ENCODE measurements around the gene POTEE.
"Not testable (repeated sequence)": the region's sequence is repeated elsewhere in the genome, so short reads cannot be mapped to it uniquely, and the experiment has no call there.

Gene POTEE

DNA sequence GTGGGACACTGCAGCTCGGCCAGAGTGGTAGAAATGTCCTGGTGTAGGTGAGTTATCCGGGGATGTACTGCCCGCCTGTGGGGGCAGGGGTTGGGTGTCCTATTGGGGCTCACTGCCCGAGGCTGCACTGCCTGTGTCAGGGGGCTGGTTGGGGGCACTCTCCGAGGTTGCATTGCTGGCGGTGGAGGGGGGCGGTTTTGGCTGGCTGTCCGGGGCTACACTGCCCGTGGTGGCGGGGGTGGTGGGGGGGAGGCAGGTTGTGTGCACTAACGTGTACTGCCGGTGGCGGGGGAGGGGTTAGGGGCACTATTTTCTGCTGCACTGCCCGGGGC, 403 bp downstream of the POTEE start:
- H3K27me3 ChIP-seq (ENCODE audit: control insufficient read depth in 5 of 5, insufficient read depth in 4 of 5, low read length in 5 of 5); H3K4me1 ChIP-seq (ENCODE audit: control insufficient read depth in 5 of 5, insufficient read depth in 5 of 5, low read length in 5 of 5); H3K9me3 ChIP-seq (ENCODE audit: control insufficient read depth in 5 of 5, low read length in 5 of 5); H3K9ac ChIP-seq (ENCODE audit: low read length in 5 of 5); H3K27ac ChIP-seq (ENCODE audit: low read depth, low read length); H3K36me3 ChIP-seq (ENCODE audit: control insufficient read depth in 5 of 5, insufficient read depth in 5 of 5, low read length in 5 of 5); H3K4me3 ChIP-seq (ENCODE audit: low read depth in 1 of 5, low read length in 5 of 5): not testable (repeated sequence)

DNA sequence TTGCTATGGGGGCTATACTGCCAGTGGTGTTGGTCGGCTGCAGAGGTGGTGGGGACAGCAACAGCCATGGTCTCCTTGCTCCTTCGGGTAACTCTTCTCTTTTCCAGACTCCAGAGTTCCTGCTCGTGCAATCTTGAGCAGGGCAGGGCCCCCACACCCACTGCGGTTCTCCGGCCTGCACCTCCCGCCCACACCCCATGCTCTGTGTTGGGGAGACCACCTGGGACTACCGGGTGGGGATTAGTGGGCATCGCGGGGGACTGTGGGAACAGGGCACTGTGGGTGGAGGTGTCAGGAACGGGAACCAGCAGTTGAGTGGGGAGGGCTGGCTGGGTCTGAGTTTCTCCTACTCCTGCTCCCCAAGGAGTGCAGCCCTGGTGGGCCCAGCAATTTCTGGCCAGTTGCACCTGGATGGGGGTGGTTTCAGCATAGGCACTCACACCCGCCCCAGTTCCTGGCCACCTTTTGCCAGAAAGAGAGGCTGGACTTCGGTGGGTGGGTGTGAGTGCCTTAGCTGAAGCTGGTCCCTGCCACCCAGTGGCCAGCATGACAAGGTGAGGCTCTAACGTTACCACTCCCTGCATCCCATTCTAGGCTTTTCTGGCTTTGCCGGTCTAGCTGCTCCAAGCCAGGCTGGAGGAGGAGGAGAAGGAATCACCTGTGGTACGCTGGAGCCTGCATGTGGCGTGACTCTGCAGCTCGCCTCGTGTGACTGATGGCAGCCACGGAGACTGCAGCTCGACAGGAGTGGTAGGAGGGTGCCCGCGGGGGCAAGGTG, 1.3 kb downstream of the POTEE start:
- H3K27ac ChIP-seq (ENCODE audit: low read depth, low read length); H3K36me3 ChIP-seq (ENCODE audit: control insufficient read depth in 5 of 5, insufficient read depth in 5 of 5, low read length in 5 of 5); H3K27me3 ChIP-seq (ENCODE audit: control insufficient read depth in 5 of 5, insufficient read depth in 4 of 5, low read length in 5 of 5); H3K9ac ChIP-seq (ENCODE audit: low read length in 5 of 5); H3K4me3 ChIP-seq (ENCODE audit: low read depth in 1 of 5, low read length in 5 of 5); H3K9me3 ChIP-seq (ENCODE audit: control insufficient read depth in 5 of 5, low read length in 5 of 5); H3K4me1 ChIP-seq (ENCODE audit: control insufficient read depth in 5 of 5, insufficient read depth in 5 of 5, low read length in 5 of 5): not testable (repeated sequence)

DNA sequence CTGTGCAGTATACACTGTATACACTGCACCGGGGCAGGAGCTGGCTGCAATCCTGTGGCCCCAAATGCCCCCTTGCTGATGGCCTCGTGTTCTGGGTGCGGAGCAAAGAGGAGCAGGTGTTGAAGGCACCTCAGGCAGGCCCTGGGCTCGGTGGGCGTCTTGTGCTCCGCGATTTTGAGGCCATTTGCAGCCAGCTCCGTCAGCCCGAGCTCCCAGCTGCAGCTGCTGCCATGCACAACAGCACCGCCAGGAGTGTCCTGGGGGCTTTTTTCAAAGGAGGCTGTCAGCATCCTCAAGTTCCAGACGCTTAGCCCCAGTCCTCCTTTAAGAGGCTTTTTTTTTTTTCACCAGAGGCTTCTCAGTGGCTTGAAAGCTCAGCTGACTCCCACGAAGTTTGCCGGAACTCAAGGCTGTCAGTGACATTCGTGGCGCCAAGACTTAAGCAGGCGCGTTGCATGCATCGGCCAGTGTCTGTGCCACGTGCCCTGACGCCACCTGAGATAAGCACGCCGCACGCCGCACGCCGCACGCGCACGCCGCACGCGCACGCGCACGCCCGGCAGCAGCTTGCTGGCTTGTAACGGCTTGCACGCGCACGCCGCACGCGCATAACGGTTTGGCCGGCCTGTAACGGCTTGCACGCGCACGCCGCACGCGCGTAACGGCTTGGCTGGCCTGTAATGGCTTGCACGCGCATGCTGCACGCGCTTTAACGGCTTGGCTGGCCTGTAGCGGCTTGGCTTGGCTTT, 8.1 kb downstream of the POTEE start:
- H3K27me3 ChIP-seq (ENCODE audit: control insufficient read depth in 5 of 5, insufficient read depth in 4 of 5, low read length in 5 of 5); H3K9ac ChIP-seq (ENCODE audit: low read length in 5 of 5); H3K4me3 ChIP-seq (ENCODE audit: low read depth in 1 of 5, low read length in 5 of 5); H3K27ac ChIP-seq (ENCODE audit: low read depth, low read length); H3K36me3 ChIP-seq (ENCODE audit: control insufficient read depth in 5 of 5, insufficient read depth in 5 of 5, low read length in 5 of 5); H3K9me3 ChIP-seq (ENCODE audit: control insufficient read depth in 5 of 5, low read length in 5 of 5); H3K4me1 ChIP-seq (ENCODE audit: control insufficient read depth in 5 of 5, insufficient read depth in 5 of 5, low read length in 5 of 5): not testable (repeated sequence)

DNA sequence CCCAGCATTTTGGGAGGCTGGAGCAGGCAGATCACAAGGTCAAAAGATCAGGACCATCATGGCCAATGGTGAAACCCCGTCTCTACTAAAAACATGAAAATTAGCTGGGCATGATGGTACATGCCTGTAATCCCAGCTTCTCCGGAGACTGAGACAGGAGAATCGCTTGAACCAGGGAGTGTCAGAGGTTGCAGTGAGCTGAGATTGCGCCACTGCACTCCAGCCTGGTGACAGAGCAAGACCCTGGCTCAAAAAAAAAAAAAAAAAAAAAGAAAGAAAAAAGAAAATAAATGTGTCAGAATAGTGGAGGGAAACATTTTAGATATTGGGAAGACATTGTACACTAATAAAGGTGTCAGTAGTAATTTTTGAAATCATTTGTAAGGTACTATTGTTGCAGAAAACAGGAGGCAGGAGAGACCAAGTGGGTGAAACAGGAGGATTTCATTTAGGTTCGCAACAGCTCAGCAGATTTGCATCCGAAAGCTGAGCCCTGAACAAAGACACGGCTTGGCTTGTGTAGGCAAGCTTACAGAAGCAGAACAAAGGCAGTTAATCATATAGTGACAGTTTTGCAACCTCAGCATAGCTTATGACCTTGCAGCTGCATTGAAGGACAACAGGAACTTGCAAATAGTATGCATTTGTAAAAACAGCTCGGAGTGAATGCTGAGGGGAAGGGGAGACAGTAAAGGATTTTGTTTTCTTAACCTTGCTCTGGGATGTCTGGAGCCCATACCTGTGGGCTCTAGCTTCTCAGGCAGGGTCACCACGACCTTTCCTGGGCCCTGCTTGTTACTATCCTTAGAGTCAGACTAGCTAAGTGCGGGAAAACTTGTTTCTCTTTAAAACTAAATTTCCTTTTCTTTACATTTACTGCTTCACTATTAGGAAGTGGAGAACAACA, 26.5 kb downstream of the POTEE start:
- H3K9ac ChIP-seq (ENCODE audit: low read length in 5 of 5); H3K27me3 ChIP-seq (ENCODE audit: control insufficient read depth in 5 of 5, insufficient read depth in 4 of 5, low read length in 5 of 5); H3K4me3 ChIP-seq (ENCODE audit: low read depth in 1 of 5, low read length in 5 of 5); H3K9me3 ChIP-seq (ENCODE audit: control insufficient read depth in 5 of 5, low read length in 5 of 5); H3K4me1 ChIP-seq (ENCODE audit: control insufficient read depth in 5 of 5, insufficient read depth in 5 of 5, low read length in 5 of 5); H3K36me3 ChIP-seq (ENCODE audit: control insufficient read depth in 5 of 5, insufficient read depth in 5 of 5, low read length in 5 of 5); H3K27ac ChIP-seq (ENCODE audit: low read depth, low read length): not testable (repeated sequence)
